IPS-20b (cell line): ENCODE data around the gene ZNF747.
"Not testable (repeated sequence)": the region's sequence is repeated elsewhere in the genome, so short reads cannot be mapped to it uniquely, and the experiment has no call there.

ENCODE experiments used
- H3K27ac ChIP-seq: one replicate; pipeline ENCODE4 v1.5.1; 2013; ENCODE audit warnings: low read length
- H3K27me3 ChIP-seq: 2 replicates; pipeline ENCODE4 v1.6.1; 2013; ENCODE audit warnings: mild to moderate bottlenecking, low read length, inconsistent platforms; ENCODE audit not compliant: insufficient read depth
- H3K36me3 ChIP-seq: 2 replicates; pipeline ENCODE4 v1.6.1; 2013; ENCODE audit warnings: low read depth, mild to moderate bottlenecking, inconsistent platforms, low read length, moderate library complexity; ENCODE audit not compliant: insufficient read depth
- H3K4me1 ChIP-seq: 2 replicates; pipeline ENCODE4 v1.6.1; 2013; ENCODE audit warnings: mild to moderate bottlenecking, control low read depth, inconsistent platforms, low read length, moderate library complexity; ENCODE audit not compliant: insufficient read depth
- H3K4me3 ChIP-seq: 2 replicates; pipeline ENCODE4 v1.5.1; 2013; ENCODE audit warnings: mild to moderate bottlenecking, low read length, inconsistent platforms
- H3K9ac ChIP-seq: 2 replicates; pipeline ENCODE4 v1.6.1; 2013; ENCODE audit warnings: low read depth, mild to moderate bottlenecking, inconsistent platforms, low read length, moderate library complexity
- H3K9me3 ChIP-seq: 2 replicates; pipeline ENCODE4 v1.6.1; 2013; ENCODE audit warnings: mild to moderate bottlenecking, low read depth, low read length, inconsistent platforms; ENCODE audit not compliant: insufficient read depth

Gene ZNF747

DNA sequence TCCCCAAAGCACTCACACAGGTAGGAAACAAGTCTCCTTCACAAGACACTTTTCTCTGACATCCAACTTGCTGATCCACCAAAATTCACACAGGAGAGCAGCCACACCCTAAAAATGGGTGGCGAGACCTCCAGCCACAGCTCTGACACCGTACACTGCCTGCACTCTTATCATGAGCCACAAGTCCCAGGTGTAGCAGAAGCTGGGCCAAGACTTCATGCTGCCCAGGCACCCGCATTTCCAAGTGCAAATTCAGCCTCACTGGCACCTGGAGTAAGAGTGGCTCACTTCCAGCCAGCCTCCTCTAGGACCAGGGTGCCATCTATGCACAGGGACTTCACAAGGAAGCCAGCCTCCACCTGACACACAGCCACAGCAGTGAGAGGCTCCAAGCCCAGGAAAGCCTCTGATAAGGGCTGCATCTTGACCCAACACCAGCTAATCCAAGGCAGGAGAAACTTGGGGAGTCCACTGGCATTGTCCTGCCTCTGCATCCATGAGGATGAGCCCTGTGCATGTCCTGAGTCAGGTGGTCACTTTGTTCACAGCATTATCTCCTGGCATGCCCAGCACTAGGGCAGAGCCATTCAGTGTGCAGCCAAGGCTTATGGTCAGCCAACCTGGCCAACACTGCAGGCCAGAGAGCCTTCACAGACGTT lies 5.7 kb downstream of the ZNF747 start:
- H3K4me1 ChIP-seq = peaks cover 4% of the 10 kb centered on the region; the same call in 1 of the 2 replicates
- no peak overlapping the region for H3K27ac ChIP-seq
- H3K27me3 ChIP-seq = no peaks in the 10 kb centered on the region
- H3K9me3 ChIP-seq = no peaks in the 10 kb centered on the region
- no peak overlapping the region for H3K4me3 ChIP-seq
- H3K9ac ChIP-seq = no peak overlapping the region
- peaks cover 15% of the 10 kb centered on the region; the same call in 1 of the 2 replicates for H3K36me3 ChIP-seq

DNA sequence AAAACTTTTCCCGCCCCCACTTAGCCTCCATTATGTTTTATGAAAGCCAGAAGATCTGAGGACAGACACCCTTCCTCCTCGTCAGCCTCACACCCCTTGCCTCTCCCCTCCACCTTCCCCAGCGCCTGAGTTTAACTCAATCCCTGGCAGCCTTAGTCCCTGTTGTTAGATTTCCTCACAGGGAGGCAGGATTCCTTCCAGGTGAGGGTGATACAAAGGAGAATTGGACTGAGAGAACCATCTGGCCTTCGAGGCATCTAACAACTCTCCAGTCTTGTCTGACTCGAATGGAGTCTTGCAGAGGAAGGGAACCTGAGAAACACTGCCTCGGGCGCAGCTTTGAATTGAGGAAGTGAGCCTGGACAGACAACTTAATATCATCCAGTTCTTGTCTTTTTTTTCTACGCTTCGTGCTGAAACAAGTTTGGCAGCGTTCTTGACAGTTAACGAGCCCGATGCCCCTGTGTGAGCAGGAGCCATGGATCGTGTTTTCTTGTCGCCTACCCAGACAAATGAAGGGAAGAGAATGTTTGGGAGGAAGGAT lies 7.0 kb downstream of the ZNF747 start:
- Histone ChIP-seq H3K4me1 (peaks cover 4% of the 10 kb centered on the region; the same call in 1 of the 2 replicates), H3K36me3 (peaks cover 15% of the 10 kb centered on the region; the same call in 1 of the 2 replicates), H3K27me3 (no peaks in the 10 kb centered on the region), H3K27ac (peak overlapping the region; percentile 86), H3K9me3 (no peaks in the 10 kb centered on the region), H3K4me3 (peak overlapping the region; percentile 89), H3K9ac (peak overlapping the region; percentile 85)

DNA sequence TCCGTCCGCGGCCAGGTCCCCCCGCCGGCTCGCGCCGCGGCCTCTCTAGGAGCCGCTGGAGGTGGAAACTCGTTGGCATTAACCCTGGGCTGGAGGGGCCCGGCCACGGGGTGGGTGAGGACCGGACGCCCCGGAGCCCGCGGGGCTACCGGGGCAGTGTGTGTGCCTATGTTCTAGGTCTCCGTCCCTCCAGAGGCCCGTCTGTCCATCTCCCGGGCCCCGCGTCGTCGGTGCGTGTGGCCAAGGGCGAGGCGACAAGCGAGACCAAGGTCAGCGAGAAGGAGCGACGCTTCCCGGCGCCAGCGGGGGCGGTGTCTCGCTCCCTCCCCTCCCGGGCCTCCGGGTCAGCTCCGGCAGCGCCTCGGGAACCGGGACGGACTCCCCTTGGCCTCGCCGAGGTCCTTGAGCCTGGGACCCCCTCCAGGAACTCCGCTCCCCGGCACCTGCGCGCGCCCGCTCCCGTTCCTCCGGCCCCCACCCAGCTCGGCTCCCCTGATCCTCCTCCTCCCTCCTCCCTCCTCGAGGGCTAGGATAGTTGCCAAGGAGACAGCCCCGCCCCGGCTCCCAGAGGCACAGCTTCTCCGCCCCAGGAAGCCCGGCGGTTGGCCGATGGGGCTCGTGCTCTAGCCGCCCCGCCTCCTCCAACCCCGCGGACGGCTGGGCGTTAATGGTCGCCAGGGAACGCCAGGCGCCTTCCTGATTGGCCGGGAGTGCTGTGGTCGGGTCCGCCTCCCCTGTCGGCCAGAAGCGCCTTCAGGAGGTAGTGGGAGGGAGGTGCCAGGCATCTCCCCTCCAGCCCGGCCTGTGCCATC lies 7.6 kb downstream of the ZNF747 start:
- no peaks in the 10 kb centered on the region for H3K9me3 ChIP-seq
- no peaks in the 10 kb centered on the region for H3K27me3 ChIP-seq
- H3K36me3 ChIP-seq = peaks cover 15% of the 10 kb centered on the region; the same call in 1 of the 2 replicates
- H3K4me1 ChIP-seq = peaks cover 4% of the 10 kb centered on the region; the same call in 1 of the 2 replicates
- H3K27ac ChIP-seq = peak overlapping the region; percentile 96
- H3K4me3 ChIP-seq = peak overlapping the region; percentile 89
- H3K9ac ChIP-seq = peak overlapping the region; percentile 93

DNA sequence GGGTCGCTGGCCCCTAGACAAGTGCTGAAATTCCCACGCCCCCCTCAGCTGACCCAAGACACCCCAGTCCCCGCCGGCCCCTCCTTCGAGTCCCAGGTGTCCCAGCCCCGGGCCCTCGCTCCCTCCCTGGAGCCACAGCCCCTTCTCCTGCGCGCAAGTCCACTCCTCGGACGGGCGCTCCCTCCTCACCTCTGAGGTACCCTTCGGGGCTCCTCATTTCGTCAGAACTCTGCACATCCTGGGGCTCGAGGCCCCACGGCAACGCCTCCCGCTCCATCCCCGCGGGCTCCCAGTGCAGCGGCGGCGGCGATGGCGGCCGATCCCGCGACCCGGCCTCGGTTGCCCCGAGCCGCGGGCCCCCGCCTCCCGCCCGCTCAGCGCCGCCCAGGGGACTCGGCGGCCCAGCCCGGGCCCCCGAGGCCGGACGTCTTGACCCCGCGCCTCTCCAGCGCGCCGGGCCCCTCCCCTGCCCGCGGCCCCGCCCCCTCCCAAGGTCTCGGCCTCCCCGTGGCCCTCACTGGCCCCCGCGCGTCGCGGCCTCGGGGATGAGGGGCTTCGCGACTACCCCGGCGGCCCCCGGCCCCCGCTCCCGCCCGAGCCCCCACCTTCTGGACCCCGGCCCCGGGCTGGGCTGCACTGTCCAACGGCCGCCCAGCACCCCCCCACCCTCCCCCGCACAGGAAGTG lies 8.4 kb downstream of the ZNF747 start, which contains the start of gene ZNF768:
ZNF768 (minus strand) TSS at position 430 of the 686 bp plus-strand sequence; CDS start at position 277, 153 bp downstream.
- H3K9ac ChIP-seq = peak within 1 kb of the TSS; percentile 93
- H3K27ac ChIP-seq = peak within 1 kb of the TSS; percentile 96
- no peaks in the 10 kb centered on the region for H3K9me3 ChIP-seq
- H3K27me3 ChIP-seq = no peaks in the 10 kb centered on the region
- peaks cover 11% of the 10 kb centered on the region; the same call in 1 of the 2 replicates for H3K36me3 ChIP-seq
- peaks cover 4% of the 10 kb centered on the region; the same call in 1 of the 2 replicates for H3K4me1 ChIP-seq
- H3K4me3 ChIP-seq = peak within 1 kb of the TSS; percentile 89

DNA sequence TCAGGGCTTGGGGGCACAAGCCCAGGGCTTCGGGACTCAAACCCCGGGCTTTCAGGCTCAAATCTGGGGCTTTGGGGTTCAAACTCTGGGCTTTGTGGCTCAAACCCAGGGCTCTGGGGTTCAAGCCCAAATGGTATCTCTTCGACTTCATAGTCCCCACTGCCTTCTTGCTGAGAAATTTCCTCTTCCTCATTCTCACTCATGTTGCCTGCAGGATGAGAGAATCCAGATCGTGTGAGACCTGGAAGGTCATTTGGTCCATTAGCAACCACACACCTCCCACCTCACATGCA lies 8.9 kb downstream of the ZNF747 start:
- H3K9ac ChIP-seq = peak overlapping the region; percentile 69; the same call in 1 of the 2 replicates
- H3K9me3 ChIP-seq = no peaks in the 10 kb centered on the region
- H3K4me1 ChIP-seq = peaks cover 4% of the 10 kb centered on the region; the same call in 1 of the 2 replicates
- no peaks in the 10 kb centered on the region for H3K27me3 ChIP-seq
- H3K27ac ChIP-seq = no peak overlapping the region
- H3K36me3 ChIP-seq = peaks cover 7% of the 10 kb centered on the region; the same call in 1 of the 2 replicates
- H3K4me3 ChIP-seq = peak overlapping the region; percentile 89

DNA sequence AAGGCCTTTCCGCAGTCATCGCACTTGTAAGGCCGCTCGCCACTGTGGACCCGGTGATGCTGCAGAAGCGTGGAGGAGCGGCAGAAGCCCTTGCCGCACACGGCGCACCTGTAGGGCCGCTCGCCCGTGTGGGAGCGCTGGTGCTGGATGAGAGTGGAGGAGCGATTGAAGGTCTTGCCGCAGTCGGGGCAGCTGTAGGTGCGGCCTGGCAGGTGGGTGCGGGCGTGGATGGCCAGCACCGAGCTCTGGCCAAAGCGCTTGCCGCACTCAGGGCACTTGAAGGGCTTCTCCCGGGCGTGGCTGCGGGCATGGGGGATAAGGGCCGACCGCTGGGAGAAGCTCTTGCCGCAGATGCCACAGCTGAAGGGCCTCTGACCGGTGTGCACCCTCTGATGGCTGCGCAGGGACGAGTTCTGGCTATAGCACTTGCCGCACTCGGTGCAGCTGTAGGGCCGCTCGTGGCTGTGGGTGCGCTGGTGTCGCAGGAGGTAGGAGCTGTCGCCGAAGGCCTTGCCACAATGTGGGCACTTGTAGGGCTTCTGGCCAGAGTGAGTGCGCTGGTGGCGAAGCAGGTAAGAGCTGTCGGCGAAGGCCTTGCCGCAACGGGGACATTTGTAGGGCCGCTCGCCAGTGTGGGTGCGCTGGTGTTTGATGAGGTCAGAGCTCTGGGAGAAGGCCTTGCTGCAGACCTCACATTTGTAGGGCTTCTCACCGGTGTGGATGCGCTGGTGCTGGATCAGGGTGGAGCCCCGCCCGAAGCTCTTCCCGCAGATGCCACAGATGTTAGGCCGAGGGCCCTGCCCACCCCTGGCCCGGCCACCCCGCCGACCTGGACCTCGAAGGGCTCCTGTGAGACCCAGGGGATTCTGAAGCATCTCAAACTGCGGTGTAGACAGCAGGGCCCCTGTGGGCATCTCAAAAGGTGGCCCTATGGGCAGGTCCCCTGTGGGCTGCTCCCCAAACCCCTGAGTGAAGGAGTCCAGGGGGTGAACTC lies 9.8 kb downstream of the ZNF747 start:
- H3K4me3 ChIP-seq = no peak overlapping the region
- no peaks in the 10 kb centered on the region for H3K9me3 ChIP-seq
- no peak overlapping the region for H3K27ac ChIP-seq
- peaks cover 5% of the 10 kb centered on the region; the same call in 1 of the 2 replicates for H3K36me3 ChIP-seq
- H3K9ac ChIP-seq = no peak overlapping the region
- no peaks in the 10 kb centered on the region for H3K27me3 ChIP-seq
- peaks cover 4% of the 10 kb centered on the region; the same call in 1 of the 2 replicates for H3K4me1 ChIP-seq

DNA sequence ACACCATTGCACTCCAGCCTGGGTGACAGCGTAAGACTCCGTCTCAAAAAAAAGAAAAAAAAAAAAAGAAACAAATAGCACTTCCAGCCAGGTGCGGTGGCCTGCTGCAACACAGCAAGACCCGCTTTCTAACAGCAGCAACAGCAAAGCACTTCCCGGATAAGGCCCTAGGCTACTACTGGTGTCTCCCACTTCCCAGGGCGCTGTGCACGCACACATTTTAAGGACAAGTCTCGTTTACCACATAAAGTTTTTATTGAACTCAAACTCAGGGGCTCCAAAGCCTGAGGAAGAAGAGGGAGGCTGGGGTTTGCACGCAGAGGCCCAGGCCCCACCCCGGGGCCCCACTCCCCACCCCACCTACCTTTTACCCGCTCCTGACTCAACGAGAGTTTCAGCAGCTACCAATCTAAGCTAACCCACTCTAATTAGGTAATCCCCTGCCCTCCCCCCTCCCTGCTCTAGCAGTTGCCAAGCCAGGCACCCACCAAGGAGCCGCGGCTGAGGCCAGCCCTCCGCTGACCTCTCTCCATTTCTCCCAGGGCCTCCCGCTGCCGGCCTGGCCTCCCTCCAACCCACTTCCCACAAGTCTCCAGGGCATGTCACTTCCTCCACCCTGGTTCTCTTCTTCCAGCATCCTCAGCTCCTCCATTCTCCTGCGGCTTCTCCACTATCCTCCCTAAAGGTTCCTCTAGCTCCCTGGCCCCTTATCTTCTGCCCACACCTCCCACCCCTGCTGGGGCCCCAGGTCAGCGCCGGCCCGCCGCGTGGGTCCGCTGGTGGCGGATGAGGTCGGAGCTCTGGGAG lies 10.7 kb downstream of the ZNF747 start:
- H3K27ac ChIP-seq = no peak overlapping the region
- H3K27me3 ChIP-seq = no peaks in the 10 kb centered on the region
- H3K9me3 ChIP-seq = no peaks in the 10 kb centered on the region
- no peak overlapping the region for H3K9ac ChIP-seq
- peaks cover 5% of the 10 kb centered on the region; the same call in 1 of the 2 replicates for H3K36me3 ChIP-seq
- no peak overlapping the region for H3K4me3 ChIP-seq
- H3K4me1 ChIP-seq = peaks cover 4% of the 10 kb centered on the region; the same call in 1 of the 2 replicates

DNA sequence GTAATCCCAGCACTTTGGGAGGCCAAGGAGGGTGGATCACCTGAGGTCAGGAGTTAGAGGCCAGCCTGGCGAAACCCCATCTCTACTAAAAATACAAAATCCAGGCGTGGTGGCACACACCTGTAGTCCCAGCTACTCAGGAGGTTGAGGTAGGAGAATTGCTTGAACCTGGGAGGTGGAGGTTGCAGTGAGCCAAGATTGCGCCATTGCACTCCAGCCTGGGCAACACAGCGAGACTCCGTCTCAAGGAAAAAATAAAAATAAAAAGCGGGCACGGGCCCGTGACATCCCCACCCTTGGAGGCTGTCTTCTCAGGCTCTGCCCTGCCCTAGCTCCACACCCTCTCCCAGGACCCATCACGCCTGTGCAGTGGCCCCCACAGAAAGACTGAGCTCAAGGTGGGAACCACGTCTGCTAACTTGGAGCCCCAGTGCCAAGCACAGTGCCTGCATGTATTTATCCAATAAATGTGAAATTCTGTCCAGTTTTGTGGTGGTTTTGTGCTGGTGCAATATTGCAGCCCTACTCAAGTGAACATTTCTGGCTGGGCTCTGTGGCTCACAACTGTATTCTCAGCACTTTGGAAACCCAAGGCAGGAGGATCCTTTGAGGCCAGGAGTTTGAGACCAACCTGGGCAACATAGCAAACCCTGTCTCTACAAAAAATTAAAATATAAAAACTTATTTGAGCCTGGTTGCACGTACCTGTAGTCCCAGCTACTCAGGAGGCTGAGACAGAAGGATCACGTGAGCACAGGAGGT lies 11.8 kb downstream of the ZNF747 start:
- H3K27me3 ChIP-seq, H3K27ac ChIP-seq, H3K36me3 ChIP-seq, H3K9me3 ChIP-seq, H3K4me3 ChIP-seq, H3K4me1 ChIP-seq, H3K9ac ChIP-seq: not testable (repeated sequence)

DNA sequence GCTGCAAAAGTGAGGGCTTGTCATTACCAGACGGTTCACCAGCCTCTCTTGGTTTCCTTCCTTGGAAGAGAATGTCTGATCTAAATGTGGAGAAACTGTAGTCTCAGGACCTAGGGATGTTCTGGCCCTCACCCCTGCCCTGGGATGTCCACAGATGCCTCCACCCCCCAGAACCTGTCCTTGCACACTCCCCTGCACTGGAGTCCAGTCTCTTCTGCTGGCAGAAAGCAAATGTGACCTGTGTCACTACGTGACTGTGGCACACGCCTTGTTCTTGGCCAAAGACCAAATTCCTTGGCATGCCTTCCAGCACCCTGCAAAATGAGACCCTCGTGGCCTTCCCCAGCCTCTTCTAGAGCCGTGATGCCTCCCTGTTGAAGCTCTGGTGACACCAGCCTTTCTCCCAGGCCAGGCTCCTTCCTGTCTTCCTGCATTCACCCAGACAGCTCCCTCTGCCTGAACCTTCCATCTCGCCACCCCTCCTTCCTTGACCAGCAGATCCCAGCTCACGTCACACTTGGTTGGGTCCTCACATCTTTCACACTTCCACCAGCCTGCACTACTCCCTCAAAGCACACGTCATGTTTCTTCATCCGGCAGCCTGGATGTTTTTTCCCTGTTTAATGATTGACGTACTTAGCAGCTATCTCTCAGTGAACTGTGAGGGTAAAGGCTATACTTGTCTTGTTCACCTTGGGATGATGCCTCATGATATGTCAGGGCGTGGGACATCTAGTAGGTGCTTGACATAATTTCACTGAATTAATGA lies 12.6 kb downstream of the ZNF747 start:
- Histone ChIP-seq H3K27me3 (no peaks in the 10 kb centered on the region), H3K4me3 (no peak overlapping the region), H3K4me1 (no peaks in the 10 kb centered on the region), H3K9ac (no peak overlapping the region), H3K36me3 (peaks cover 5% of the 10 kb centered on the region; the same call in 1 of the 2 replicates), H3K9me3 (no peaks in the 10 kb centered on the region), H3K27ac (no peak overlapping the region)
